Uterus (tissue), 2 donors: ENCODE results near the gene SELENOM.

Experiments
- POLR2A ChIP-seq, 2 donors: fragments of 450-650 bp; IDR thresholded peaks; one replicate each; pipeline ENCODE4 v1.6.1; 2016; ENCODE audit warnings: antibody characterized with exemption in 2 of 2, mild to moderate bottlenecking in 1 of 2, moderate library complexity in 1 of 2
- TF ChIP-seq, protein P1 (sequence below), 4 experiments: fragments of 200-600 bp in 2 of 4; fragments of 450-650 bp in 2 of 4; sonication (generic) in 2 of 4; IDR thresholded peaks; one replicate each; pipeline ENCODE4 v1.5.1; 2016 to 2019; ENCODE audit warnings: antibody characterized with exemption in 4 of 4, mild to moderate bottlenecking in 2 of 4, moderate library complexity in 1 of 4

DNA sequence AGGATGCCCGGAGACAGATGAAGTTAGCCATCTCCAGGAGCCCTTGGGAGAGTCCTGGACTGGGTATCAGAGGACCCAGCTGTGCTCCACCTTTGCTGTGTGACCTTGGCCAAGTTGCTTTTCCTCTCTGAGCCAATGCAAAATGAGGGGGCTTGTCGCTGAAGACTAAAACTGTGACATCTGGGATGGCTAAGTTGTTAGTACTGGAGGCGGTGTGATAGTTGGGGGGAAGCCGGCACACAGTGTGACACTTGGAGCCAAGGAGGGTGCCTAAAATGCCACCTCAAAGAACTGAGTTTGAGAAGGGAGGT, 15.9 kb upstream of the SELENOM start:
- TF ChIP-seq, protein P1, sequence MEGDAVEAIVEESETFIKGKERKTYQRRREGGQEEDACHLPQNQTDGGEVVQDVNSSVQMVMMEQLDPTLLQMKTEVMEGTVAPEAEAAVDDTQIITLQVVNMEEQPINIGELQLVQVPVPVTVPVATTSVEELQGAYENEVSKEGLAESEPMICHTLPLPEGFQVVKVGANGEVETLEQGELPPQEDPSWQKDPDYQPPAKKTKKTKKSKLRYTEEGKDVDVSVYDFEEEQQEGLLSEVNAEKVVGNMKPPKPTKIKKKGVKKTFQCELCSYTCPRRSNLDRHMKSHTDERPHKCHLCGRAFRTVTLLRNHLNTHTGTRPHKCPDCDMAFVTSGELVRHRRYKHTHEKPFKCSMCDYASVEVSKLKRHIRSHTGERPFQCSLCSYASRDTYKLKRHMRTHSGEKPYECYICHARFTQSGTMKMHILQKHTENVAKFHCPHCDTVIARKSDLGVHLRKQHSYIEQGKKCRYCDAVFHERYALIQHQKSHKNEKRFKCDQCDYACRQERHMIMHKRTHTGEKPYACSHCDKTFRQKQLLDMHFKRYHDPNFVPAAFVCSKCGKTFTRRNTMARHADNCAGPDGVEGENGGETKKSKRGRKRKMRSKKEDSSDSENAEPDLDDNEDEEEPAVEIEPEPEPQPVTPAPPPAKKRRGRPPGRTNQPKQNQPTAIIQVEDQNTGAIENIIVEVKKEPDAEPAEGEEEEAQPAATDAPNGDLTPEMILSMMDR (IDR thresholded peaks at IDR 0.05) = no peak
- no peak for TF ChIP-seq POLR2A (IDR thresholded peaks at IDR 0.05)
